Esophagus (tissue), 2 donors: ENCODE data around the gene UBE2D4. TPM values are rescaled to one million over a fixed set of nuclear protein-coding genes. Genes with fewer than 3 reads are reported as not detected.
"Not testable (repeated sequence)": the region's sequence is repeated elsewhere in the genome, so short reads cannot be mapped to it uniquely, and the experiment has no call there.

ENCODE experiments used
- H3K27ac ChIP-seq, 2 donors: one replicate each; pipeline ENCODE4 v1.5.1; 2013; ENCODE audit warnings: low read depth in 2 of 2, mild to moderate bottlenecking in 2 of 2, inconsistent platforms in 1 of 2, low read length in 1 of 2, moderate library complexity in 1 of 2
- H3K27me3 ChIP-seq, 2 donors: one replicate each; pipeline ENCODE4 v1.6.1; 2013; ENCODE audit warnings: low read length in 2 of 2, control low read depth in 1 of 2, mild to moderate bottlenecking in 1 of 2; ENCODE audit not compliant: insufficient read depth in 2 of 2, control insufficient read depth in 1 of 2
- H3K36me3 ChIP-seq, 2 donors: one replicate each; pipeline ENCODE4 v1.6.1; 2013; ENCODE audit warnings: low read length in 1 of 2; ENCODE audit not compliant: control insufficient read depth in 2 of 2, insufficient read depth in 2 of 2
- H3K4me1 ChIP-seq, 2 donors: one replicate each; pipeline ENCODE4 v1.6.1; 2013; ENCODE audit warnings: low read length in 1 of 2; ENCODE audit not compliant: control insufficient read depth in 2 of 2, insufficient read depth in 2 of 2
- H3K4me3 ChIP-seq, 2 donors: one replicate each; pipeline ENCODE4 v1.5.1; 2013; ENCODE audit warnings: low read length in 2 of 2, mild to moderate bottlenecking in 2 of 2, low read depth in 1 of 2, moderate library complexity in 1 of 2
- H3K9me3 ChIP-seq, 2 donors: one replicate each; pipeline ENCODE4 v1.6.1; 2013; ENCODE audit warnings: mild to moderate bottlenecking in 2 of 2, low read depth in 1 of 2, low read length in 1 of 2, moderate library complexity in 1 of 2; ENCODE audit not compliant: control insufficient read depth in 2 of 2, insufficient read depth in 1 of 2
- WGBS, 2 donors: extraction: QIAGEN DNeasy Blood & Tissue Kit; methylation state at CpG; one replicate each; pipeline ENCODE4 v1.1.7; 2013; 5-methylcytosine and 5-hydroxymethylcytosine counted together
- polyA plus RNA-seq, 2 donors: library from polyadenylated mRNA; stranded (reverse); fragments of 200-250 nt; gene quantifications; one replicate each; pipeline ENCODE4 v1.2.3, GENCODE V29; 2013
- donor health status: healthy with polysubstance abuse.
- donor health status: Bipolar disorder and iron deficiency.

Gene UBE2D4
- polyA plus RNA-seq, 2 donors, result 8.3 to 8.5 TPM

GRCh38 chr7:43974725-43975482 lies 48.7 kb downstream of the UBE2D4 start:
- not testable (repeated sequence) for H3K27ac ChIP-seq, H3K4me3 ChIP-seq, H3K36me3 ChIP-seq, H3K4me1 ChIP-seq, H3K27me3 ChIP-seq, H3K9me3 ChIP-seq
- WGBS, 2 donors, result 83 to 84% methylated on average over 10 of the region's 10 CpGs

- H3K36me3 ChIP-seq, result peaks cover 0 to 2% of the 10 kb centered on the region in 2 donors
- H3K9me3 ChIP-seq, result no peaks in the 10 kb centered on the region
- 88 to 93% methylated on average over 1 of the region's 1 CpG for WGBS, 2 donors
- H3K27me3 ChIP-seq, result no peaks in the 10 kb centered on the region
- H3K4me3 ChIP-seq, result no peak overlapping the region
- H3K27ac ChIP-seq, result no peak overlapping the region
- H3K4me1 ChIP-seq, result no peaks in the 10 kb centered on the region
Observed at GRCh38 chr7:43977525-43977924, 51.3 kb downstream of the UBE2D4 start.

- not testable (repeated sequence) for H3K27me3 ChIP-seq, H3K9me3 ChIP-seq, H3K36me3 ChIP-seq, H3K4me3 ChIP-seq, H3K27ac ChIP-seq, H3K4me1 ChIP-seq
- WGBS, 2 donors, result 78 to 79% methylated on average over 10 to 11 of the region's 11 CpGs
Observed at GRCh38 chr7:43978102-43978501, 51.9 kb downstream of the UBE2D4 start.

- not testable (repeated sequence) for H3K36me3 ChIP-seq, H3K27ac ChIP-seq, H3K4me3 ChIP-seq, H3K27me3 ChIP-seq, H3K4me1 ChIP-seq, H3K9me3 ChIP-seq
- WGBS, 2 donors, result no CpG with 5 or more reads among the region's 6 CpGs
Observed at GRCh38 chr7:43982848-43983247, 56.6 kb downstream of the UBE2D4 start.

GRCh38 chr7:43983736-43984135 lies 57.5 kb downstream of the UBE2D4 start:
- not testable (repeated sequence) for H3K27me3 ChIP-seq, H3K9me3 ChIP-seq, H3K4me3 ChIP-seq, H3K36me3 ChIP-seq, H3K27ac ChIP-seq, H3K4me1 ChIP-seq
- 91 to 94% methylated on average over 1 to 2 of the region's 2 CpGs for WGBS, 2 donors

- H3K27ac ChIP-seq, H3K4me1 ChIP-seq, H3K4me3 ChIP-seq, H3K36me3 ChIP-seq, H3K27me3 ChIP-seq, H3K9me3 ChIP-seq: not testable (repeated sequence)
- 18 to 20% methylated on average over 26 to 31 of the region's 33 CpGs for WGBS, 2 donors
Observed at GRCh38 chr7:43985904-43986864, 59.9 kb downstream of the UBE2D4 start.

GRCh38 chr7:43987476-43987875 lies 61.2 kb downstream of the UBE2D4 start:
- not testable (repeated sequence) for H3K9me3 ChIP-seq, H3K4me1 ChIP-seq, H3K36me3 ChIP-seq, H3K27me3 ChIP-seq
- Histone ChIP-seq H3K4me3 (peak overlapping the region; percentile 11 to 39), H3K27ac (peak overlapping the region in 1 of 2 donors; percentile 64)
- 75 to 88% methylated on average over 3 to 7 of the region's 9 CpGs for WGBS, 2 donors

GRCh38 chr7:43990011-43990585 lies 63.9 kb downstream of the UBE2D4 start:
- H3K36me3 ChIP-seq, H3K27me3 ChIP-seq, H3K9me3 ChIP-seq, H3K4me1 ChIP-seq: not testable (repeated sequence)
- peak overlapping the region; percentile 73 to 92 for H3K27ac ChIP-seq
- peak overlapping the region; percentile 29 to 39 for H3K4me3 ChIP-seq
- WGBS, 2 donors, result 38 to 54% methylated on average over 11 to 12 of the region's 12 CpGs

- 80 to 84% methylated on average over 1 of the region's 1 CpG for WGBS, 2 donors
- H3K4me3 ChIP-seq, H3K9me3 ChIP-seq, H3K27me3 ChIP-seq, H3K36me3 ChIP-seq, H3K4me1 ChIP-seq: not testable (repeated sequence)
- H3K27ac ChIP-seq, result peak overlapping the region in 1 of 2 donors; percentile 54
Observed at GRCh38 chr7:43990829-43991228, 64.6 kb downstream of the UBE2D4 start.
